AML-193 (cell line): Measurements from ENCODE around the gene SCEL.
A peak's percentile ranks its signal among the peaks of the same experiment; 100 is the strongest.
"Not testable (repeated sequence)": the region's sequence is repeated elsewhere in the genome, so short reads cannot be mapped to it uniquely, and the experiment has no call there.

Source experiments
- DNase-seq, 2 experiments: peaks; one replicate each; lab custom pipeline; 2025; lab: John Stamatoyannopoulos, UW

SCEL gene

GRCh38 chr13:77555246-77555645 is 19.7 kb downstream of the SCEL start:
- DNase-seq = no peak

- no peak for DNase-seq
Measured at GRCh38 chr13:77558016-77558415, 22.5 kb downstream of the SCEL start.

GRCh38 chr13:77563111-77563510 is 27.6 kb downstream of the SCEL start:
- peak; percentile 16 to 38 for DNase-seq

- peak; percentile 65 to 71 for DNase-seq
Measured at GRCh38 chr13:77565635-77566034, 30.1 kb downstream of the SCEL start.

GRCh38 chr13:77571956-77572355 is 36.5 kb downstream of the SCEL start:
- DNase-seq = no peak

- DNase-seq = no peak
Measured at GRCh38 chr13:77574096-77574495, 38.6 kb downstream of the SCEL start.

GRCh38 chr13:77579959-77580358 is 44.5 kb downstream of the SCEL start:
- no peak for DNase-seq

- no peak for DNase-seq
Measured at GRCh38 chr13:77580748-77581147, 45.2 kb downstream of the SCEL start.

GRCh38 chr13:77583581-77583980 is 48.1 kb downstream of the SCEL start:
- no peak for DNase-seq

- no peak for DNase-seq
Measured at GRCh38 chr13:77584106-77584505, 48.6 kb downstream of the SCEL start.

- DNase-seq = no peak
Measured at GRCh38 chr13:77595166-77595810, 59.8 kb downstream of the SCEL start.

GRCh38 chr13:77596777-77597176 is 61.3 kb downstream of the SCEL start:
- DNase-seq = no peak

- no peak for DNase-seq
Measured at GRCh38 chr13:77599351-77599750, 63.8 kb downstream of the SCEL start.

GRCh38 chr13:77600701-77601100 is 65.2 kb downstream of the SCEL start:
- DNase-seq = no peak

- no peak for DNase-seq
Measured at GRCh38 chr13:77611068-77611467, 75.6 kb downstream of the SCEL start.

GRCh38 chr13:77616027-77616426 is 80.5 kb downstream of the SCEL start:
- no peak for DNase-seq

- no peak for DNase-seq
Measured at GRCh38 chr13:77619655-77620054, 84.1 kb downstream of the SCEL start.

GRCh38 chr13:77620138-77620537 is 84.6 kb downstream of the SCEL start:
- DNase-seq = no peak

GRCh38 chr13:77623806-77624205 is 88.3 kb downstream of the SCEL start:
- DNase-seq = no peak

GRCh38 chr13:77628170-77628569 is 92.7 kb downstream of the SCEL start:
- no peak for DNase-seq

GRCh38 chr13:77637588-77637987 is 102.1 kb downstream of the SCEL start:
- no peak for DNase-seq

- no peak for DNase-seq
Measured at GRCh38 chr13:77650409-77650808, 114.9 kb downstream of the SCEL start.

- peak; percentile 56 to 57 for DNase-seq
Measured at GRCh38 chr13:77653301-77653700, 117.8 kb downstream of the SCEL start.

- DNase-seq = not testable (repeated sequence)
Measured at GRCh38 chr13:77660016-77660415, 124.5 kb downstream of the SCEL start.
